Fibroblast of lung (primary cell): ENCODE results near the gene DYNLRB2.

Experiments
- CTCF ChIP-seq, 2 donors: IDR thresholded peaks in 1 of 2; conservative IDR thresholded peaks in 1 of 2; 1 replicate in 1 of 2; 2 replicates in 1 of 2; pipeline ENCODE4 v1.5.1; 2011 to 2012; ENCODE audit warnings: low read length in 2 of 2, control low read depth in 1 of 2, inconsistent platforms in 1 of 2, low read depth in 1 of 2, mild to moderate bottlenecking in 1 of 2
- EZH2 ChIP-seq: IDR thresholded peaks from 2 replicates; pipeline ENCODE4 v1.5.1; 2012; ENCODE audit warnings: low read length, control low read depth, mild to moderate bottlenecking; ENCODE audit errors: missing control alignments

DNA sequence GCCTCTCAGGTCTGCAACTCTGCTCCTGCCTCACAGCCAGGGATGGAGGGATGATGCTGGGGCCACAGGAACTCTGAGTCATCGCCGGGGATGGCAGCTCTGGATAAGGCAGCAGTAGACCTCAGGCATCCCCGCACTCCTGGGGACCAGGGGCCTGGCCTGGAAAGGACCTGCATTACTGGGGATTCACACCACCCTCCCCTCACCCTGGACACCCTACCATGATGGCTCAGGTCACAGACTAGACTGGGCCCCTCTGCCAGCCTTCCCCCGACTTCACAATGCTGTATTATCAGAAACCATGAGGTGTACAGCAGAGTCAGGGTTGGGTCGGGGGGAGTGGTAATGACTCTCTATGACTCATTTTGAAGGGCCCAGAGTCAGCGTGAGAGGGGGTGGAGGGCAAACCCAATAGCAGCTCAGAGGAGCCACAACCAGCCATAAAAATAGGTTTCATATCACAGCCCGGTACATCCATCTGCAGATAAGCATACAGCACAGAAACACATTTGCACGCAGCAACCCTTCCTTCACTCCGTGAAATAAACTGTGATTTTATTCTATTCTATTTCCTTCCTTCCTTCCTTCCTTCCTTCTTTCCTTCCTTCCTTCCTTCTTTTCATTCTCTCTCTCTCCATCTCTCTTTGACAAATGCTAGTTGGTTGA is 28.8 kb downstream of the DYNLRB2 start:
- no peak for TF ChIP-seq CTCF (conservative IDR thresholded peaks at IDR 0.05 in 1 of 2, IDR thresholded peaks at IDR 0.05 in 1 of 2; ENCODE audit: low read depth in 1 of 2, low read length in 2 of 2)
- TF ChIP-seq EZH2 = no peak
